Glomerular visceral epithelial cell (primary cell): ENCODE results near the gene SLC25A1.
"Not testable (repeated sequence)": the region's sequence is repeated elsewhere in the genome, so short reads cannot be mapped to it uniquely, and the experiment has no call there.

Experiments
- DNase-seq: peaks from one replicate; pipeline ENCODE4 v3.0.0-alpha.2; 2016; ENCODE audit errors: extremely low spot score

SLC25A1 gene

DNA sequence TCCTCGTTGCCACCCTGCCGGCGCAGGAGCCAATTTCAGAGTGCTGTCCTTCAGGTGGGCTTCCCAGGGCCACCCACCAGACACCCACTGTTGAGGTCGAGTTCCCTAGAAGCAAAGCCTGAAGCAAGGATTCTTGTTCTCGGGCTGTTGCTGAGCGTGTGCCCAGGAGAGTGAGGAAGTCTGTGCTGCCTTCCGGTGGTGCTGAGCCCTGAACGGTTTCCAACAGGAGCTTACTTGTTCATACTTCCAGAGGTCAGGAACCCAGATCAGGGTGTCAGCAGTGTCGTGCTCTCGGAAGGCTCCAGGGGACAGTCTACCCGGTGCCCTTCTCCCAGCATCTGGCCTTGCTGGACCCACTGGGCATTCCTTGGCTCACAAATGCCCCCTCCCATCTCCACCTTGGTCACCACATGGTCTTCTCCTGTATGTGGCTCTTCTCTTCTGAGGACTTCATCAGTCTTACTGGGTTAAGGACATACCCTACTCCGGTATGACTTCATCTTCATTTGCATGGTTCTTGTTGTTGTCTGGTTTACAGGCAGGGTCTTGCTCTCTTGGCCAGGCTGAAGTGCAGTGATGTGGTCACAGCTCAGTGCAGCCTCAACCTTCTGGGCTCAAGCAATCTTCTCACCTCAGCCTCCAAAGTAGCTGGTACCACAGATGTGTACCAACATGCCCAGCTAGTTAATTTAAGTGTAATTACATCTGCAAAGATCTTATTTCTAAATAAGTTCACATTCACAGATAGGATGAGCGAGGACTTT is 11.2 kb downstream of the SLC25A1 start:
- no peak for DNase-seq

DNA sequence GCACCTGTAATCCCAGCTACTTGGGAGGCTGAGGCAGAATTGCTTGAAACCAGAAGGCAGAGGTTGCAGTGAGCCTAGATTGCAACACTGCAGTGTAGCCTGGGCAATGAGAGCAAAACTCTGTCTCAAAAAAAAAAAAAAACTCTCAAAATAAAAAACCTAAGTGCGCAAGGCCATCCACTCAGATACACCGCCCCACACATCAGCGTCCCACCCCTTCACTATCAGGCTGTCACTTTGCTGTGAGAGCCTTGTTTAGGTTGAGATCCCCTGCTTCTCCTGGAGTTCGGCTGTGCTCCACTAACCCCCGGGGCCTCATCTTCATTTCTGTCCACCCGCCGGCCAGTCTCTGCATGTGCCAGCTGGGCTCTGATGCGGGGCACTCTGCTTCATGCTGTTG is 12.1 kb downstream of the SLC25A1 start:
- no peak for DNase-seq

DNA sequence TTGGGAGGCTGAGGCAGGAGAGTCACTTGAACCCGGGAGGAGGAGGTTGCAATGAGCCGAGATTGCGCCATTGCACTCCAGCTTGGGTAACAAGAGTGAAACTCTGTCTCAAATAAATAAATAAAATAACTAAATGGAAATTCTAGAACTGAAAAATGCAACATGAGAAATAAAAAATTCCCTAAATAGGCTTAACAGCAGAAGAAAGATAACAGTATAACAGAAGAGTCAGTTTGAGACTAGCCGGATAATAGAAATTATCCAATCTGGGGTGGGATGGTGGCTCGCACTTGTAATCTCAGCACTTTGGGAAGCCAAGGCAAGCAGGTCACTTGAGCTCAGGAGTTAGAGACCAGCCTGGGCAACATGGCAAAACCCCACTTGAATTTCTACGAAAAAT is 14.1 kb downstream of the SLC25A1 start:
- no peak for DNase-seq

DNA sequence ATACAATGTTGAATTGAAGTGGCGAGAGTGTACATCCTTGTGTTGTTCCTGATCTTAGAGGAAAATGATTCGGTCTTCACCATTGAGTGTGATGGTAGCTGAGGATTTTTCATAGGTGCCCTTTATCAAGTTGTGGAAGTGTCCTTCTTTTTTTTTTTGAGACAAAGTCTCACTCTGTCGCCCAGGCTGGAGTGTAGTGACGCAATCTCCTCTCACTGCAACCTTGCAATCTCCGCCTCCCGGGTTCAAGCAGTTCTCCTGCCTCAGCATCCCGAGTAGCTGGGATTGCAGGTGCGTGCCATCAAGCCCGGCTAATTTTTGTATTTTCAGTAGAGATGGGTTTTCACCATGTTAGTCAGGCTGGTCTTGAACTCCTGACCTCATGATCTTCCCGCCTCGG is 19.9 kb downstream of the SLC25A1 start:
- DNase-seq = not testable (repeated sequence)

DNA sequence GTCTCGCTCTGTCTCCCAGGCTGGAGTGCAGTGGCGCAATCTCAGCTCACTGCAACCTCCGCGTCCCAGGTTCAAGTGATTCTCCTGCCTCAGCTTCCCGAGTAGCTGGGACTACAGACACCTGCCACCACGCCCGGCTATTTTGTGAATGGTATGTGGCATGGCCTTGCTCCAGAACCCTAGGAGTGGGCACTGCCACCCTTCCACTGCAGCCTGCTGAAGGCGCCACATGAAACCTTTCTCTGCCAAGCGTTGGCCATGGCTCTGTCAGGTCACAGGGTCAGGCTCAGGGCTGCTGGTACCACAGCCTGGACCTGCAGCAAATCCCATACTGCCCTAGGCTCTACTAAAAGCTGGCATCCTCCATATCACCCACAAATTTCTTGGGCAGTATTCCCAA is 22.4 kb downstream of the SLC25A1 start:
- not testable (repeated sequence) for DNase-seq

DNA sequence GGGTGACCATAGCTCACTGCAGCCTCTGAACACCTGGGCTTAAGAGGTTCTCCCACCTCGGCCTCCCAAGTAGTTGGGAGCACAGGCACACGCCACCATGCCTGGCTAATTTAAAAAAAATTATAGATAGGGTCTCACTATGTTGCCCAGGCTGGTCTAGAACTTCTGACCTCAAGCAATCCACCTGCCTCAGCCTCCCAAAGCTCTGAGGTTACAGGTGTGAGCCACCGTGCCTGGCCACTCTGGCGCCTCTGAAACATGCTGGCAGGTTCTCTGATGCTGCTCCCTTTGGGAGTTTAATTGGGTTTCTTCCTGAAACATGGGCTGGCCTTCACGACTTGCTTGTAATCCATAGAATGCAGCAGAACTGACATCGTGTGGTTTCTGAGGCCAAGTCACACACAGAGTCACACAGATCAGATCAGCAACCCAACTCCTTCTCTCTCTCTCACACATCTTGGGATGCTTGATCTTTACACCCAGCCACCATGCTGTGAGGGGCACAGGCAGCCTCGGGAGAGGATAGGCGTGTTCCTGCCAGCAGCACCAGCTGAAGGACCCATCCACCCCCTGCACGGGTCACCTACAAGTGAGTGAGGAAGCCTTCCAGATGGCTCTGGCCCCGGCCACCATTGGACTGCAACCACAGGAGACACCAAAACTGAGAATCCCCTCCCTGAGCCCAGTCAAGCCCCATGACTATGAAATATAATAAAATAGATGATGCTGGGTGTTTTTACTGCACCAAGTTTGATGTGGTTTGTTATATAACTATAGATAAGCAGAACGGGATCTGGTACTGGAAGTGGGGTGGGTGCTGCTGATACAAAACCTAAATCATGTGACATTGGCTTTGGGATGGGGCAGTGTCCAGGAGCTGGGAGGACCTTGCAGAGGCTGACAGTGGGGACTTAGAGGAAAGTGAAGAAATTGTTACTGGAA is 25.3 kb downstream of the SLC25A1 start:
- DNase-seq = no peak

DNA sequence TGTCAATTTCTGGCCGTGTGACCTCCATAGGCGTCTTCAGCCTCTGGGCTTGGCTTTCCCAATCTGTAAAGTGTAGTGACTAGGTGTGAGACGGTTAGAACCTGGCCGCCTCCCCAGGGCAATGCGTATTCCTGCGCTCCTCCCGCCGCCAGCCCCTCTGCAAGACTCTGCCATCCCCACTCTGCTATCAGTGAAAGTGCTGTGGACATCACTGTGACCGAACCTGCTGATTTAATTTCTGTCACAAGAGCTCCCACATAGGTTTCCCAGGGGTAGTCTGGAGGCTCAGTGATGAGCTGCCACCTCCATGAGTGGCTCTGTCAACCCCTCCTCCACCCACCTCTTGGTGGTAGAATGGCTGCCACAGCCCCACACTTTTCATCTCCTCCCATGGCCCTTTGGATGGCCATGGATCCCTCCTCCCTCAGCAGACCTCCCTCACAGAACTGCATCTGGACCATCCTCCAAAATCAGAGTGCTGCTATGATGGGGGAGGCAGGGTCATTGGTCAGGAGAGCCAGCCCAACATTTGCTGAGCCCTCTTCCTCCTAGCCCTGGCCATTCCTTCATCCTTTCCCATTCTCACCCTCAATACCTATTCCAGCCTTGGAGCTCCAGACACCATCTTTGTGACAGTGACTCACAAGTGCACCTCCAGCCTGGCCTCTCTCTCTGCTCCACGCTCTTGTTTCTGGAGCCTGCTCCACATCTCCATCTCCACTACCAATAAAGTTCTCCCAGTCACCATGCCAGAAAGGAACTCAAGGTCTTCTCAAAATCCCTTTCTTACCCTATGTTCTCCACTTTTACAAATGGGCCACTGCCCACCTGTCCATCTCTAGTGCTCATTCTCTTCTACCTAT is 27.0 kb downstream of the SLC25A1 start:
- DNase-seq = no peak

DNA sequence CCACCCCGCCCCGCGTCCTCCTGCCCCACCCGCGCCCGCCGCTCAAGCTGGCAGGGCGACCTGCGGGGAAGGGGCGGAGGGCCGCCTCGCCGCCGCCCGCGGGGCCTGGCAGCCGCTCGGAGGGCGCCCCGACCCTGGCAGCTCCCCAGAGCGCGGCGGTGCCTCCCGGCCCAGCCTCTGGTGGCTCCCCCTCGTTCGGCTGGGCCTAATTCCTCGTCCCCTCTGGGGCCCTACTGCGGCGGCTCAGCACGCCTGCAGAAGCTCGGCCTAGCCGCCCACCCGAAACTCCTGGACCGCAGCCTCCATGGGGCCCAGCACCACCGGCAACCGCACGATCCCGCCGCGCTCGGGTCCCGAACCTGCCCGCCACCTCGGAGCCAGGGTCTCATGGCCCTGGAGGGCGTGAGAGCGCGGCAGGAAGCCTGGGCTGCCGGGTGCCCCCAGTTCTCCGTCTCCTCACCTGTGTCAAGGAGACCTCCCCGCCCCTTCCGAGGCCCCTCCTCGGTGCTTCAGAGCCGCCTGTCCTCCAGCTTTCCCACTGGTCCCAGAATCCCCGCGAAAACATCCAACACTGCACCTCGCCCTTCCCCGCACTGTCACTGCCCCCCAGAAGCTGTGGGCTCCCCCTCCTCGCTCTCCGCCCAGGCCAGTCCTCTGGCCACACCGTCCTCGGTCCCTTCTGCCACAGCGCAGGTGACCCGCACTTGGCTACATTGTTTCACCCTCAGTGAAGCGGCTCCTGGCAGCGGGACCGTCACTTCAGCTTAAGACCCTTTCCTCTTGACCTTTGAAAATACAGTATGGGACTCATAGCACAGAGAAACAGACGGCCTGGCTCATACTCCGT is 27.8 kb downstream of the SLC25A1 start:
- no peak for DNase-seq

DNA sequence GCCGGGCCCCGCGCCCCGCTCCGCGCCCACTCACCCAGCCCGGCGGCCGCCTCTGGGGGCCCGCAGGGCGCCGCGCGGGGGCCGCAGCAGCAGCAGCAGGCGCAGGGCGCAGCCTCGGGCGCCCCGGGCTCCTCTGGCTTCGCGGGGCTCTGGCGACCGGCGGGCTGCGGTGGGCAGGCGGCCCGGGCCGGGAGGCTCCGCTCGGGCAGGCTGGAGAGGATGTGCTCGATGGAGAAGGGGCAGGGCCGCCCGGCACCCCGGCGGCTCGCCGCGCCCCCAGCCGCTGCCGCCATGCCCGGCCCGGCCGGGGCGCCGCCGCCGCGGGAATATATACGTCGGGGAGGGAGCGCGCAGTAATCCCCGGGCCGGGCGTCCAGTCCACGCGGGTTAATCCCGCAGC is 28.5 kb downstream of the SLC25A1 start, which contains the start of gene GSC2:
Gene GSC2, minus strand, starts transcription at position 302 of the 400 bp plus-strand sequence. Its CDS starts 9 bp downstream, at position 293.
- no peak for DNase-seq

DNA sequence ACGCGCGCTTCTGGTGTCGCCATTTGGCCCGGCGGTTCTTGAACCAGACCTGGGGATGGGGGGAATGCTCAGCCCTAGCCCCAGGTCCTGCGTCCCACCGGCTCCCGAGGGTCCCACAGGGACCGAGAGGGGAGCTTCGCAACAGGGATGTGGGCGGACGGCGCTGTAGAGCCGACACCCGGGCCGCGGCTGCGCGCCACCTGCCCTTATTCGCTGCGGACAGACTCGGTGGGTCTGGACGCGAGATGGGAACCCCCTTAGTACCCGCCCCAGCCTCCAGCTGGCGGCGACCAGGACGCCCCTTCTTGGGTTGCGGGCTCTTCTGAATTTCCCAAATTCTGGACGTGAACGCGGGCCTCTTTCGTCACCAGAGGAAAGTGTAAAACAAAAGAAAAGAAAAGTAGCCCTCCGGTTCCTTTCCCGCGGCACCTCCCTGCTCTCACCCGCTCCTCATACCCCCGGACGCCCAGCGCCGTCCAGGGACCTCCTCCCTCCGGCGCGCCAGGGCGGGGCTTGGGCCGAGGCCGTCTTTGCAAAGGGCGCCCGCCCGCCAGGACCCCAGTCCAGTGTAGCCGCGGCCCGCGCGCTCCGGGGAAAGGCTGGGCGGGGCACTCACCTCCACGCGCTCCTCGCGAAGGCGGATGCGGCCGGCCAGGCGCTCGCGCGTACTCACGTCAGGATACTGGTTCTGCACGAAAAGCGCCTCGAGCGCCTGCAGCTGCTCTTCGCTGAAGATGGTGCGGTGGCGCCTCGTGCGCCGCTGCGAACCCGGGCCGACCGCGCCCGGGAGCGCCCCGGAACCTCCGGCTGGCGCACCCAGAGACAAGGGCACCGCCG is 29.3 kb downstream of the SLC25A1 start:
- no peak for DNase-seq

DNA sequence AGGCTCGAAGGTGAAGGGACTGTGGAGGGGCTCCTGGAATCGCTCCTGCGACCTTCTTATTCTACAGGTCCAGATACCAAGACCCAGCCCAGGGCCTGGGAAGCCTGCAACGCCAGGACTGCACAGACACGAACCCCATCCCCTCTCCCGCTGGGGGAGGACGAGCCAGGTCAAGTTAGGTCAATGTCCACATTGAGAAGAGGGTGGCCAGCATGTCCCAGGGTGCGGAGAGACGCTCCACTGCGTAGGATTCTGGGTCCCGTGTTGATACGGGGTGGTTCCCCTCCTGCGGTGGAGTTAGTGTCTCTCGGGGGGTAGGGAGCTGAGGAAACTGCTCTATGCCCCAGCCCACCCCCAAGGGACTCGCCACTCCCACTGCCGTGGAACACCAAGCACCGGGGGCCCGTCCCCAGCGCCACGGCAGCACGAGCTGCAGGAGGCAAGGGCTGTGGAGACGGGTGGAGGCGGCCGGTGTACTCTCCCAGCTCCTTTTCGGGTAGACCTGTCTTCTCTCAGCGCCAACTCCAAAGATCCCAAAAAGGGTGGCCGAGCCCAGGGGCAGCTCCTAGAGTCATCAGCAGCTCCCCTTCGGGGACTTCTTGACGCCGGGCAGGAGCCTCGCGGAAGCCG is 30.0 kb downstream of the SLC25A1 start:
- DNase-seq = no peak

DNA sequence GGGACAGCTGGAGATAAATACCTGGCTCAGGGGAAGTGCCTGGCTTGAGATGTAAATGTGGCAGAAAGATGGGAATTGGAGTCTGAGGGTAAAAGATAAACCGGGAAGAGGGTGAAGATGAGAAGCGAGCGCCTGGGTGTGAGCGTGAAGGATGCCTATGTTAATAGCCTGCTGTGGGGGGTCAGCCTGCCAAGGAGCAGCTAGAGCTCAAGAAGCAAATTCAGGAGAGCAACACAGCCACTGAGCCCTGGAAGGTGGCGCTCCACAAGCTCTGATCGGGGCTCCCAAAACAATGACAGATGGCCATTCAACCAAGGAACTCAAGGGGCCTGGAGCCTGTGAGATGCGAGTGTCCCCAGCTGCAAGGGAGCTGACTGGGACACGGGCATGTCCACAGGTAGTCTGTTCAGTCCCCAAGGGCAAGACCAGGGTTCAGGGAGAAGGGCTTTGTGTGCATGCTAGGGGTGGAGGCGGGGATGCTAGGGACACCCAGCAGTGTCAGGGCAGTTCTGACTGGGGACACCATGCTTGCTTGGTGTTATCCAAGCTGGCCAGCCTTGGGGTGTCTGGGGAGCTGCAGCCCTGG is 31.2 kb downstream of the SLC25A1 start:
- DNase-seq = no peak

DNA sequence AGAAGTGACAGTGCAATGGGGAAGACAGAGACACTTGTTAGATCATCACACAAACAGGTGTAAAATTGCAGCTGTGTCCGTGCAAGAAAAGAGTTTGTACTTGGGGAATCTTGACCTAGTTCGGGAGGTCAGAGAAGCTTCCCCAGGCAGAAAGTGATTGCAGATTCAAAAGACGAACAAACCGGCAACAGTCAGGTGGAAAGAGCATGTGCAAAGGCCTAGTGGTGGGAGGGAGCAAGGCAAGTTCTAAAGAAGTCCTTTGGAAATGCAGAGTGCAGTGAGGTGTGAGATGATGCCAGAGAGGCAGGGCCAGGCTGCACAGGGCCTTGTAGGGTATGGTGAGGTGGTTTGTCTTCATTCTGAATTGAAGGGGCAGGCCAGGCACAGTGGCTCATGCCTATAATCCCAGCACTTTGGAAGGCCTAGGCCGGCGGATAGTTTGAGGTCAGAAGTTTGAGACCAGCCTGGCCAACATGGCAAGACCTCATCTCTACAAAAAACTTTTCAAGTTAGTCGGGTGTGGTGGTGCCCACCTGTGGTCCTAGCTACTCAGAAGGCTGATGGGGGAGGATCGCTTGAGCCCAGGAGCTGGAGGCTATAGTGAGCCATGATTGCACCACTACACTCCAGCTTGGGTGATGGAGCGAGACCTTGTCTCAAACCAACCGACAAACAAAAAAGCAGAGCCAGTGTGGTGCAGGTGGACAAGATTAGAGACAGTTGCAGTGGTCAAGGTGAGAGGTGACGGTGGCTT is 32.1 kb downstream of the SLC25A1 start:
- no peak for DNase-seq

DNA sequence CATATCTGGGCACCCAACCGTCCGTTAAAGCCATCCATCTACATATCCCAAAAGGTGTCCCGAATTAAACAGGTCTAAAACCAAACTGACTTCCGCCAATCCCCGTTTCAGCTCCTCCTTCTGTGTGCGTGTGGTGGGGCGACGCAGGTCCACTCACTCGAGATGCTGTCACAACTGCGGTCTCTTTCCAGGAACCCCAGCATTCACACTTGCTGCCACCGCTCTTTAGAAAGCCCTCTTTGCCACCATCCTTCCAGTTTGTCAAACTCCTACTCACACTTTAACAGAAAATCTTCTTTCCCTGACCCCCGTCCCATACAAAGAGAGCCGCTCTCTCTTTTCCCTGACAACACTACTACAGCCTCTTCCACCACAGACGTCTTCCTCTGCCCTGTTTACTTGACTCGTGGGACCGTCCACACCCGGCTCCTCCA is 34.6 kb downstream of the SLC25A1 start:
- DNase-seq = no peak

DNA sequence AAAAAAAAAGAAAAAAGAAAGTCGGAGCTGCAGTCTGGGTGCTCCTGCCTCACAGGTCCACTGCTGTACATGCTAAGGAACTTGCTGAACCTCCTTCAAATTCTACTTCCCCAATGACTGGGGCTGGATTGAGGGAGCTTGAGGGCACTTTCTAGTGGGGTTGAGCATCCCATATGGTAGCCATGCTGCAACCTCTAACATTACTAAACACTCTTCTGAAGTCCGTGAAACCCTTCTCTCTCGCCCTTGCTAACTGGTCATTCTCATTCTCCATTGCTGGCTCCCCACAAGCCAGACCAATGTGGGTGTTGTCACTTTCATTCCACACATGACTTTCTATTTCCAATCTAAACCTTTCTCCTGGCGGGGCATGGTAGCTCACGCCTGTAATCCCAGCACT is 35.3 kb downstream of the SLC25A1 start:
- DNase-seq = no peak

DNA sequence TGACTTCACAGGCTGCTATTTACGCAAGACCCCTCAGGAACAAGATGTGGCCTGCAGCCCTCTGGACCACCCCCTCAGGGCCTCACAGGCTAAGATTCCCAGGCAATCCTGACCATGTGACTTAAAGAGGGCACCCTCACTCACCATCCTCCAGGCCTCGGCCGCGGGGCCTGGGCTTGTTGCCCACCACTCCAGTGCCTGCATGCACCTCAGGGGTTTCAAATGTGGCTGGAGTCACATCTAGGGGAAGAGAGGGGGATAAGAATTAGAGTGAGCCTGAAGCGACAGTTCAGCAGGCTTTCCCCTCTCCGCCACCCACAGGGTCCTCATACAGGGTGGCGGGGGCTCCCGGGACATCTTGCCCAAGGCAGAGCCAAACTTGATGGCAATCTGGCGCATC is 36.1 kb downstream of the SLC25A1 start:
- DNase-seq = no peak

DNA sequence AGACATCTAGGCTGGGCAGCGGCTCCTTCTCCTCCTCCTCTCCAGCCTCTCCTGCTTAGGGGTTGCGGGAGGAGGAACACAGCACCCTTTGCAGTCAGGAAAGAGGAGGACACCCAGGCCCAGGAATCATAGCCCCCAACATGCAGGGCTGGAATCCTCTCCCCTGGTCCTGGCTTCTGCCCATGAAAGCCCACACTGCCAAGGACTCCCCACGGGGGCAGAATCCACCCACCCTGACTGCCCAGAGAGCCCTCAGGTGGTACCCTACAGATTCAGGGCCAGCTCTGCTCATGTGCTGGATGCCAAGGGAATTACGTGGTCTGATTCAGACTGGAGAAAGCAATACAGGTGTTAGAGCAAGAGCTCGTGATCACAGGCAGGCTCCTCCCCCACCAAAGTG is 38.6 kb downstream of the SLC25A1 start:
- no peak for DNase-seq

DNA sequence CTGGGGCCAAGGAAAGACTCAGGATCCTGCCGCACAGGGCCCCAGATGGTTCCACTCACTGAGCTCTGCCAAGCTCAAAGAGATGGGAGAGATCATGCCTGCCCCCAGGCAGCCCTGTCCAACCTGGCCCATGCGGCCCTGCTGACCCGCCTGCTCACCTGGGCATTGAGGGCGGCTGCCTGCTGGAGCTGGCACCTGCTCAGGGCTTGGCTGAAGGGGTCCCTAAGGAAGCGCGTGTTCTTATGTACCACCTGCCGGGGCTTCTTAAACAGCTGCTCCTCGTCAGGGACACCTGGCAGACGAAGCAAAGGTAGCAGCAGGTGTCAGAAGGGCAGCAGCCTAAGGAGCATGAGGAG is 39.6 kb downstream of the SLC25A1 start:
- no peak for DNase-seq
